K562 (cell line): Measurements from ENCODE around the gene EXOSC2. TPM values are rescaled to one million over a fixed set of nuclear protein-coding genes. Genes with fewer than 3 reads are reported as not detected.

Experiments
- ATAC-seq: fragments of 200-7000 bp; cut with Tn5 transposase; 3 replicates; pipeline ENCODE4 v1.9.1; 2020; ENCODE audit warnings: moderate library complexity
- BruUV-seq: library from RNA; stranded (reverse); fragments of 400-500 nt; replicated peaks from 2 replicates; lab custom pipeline; 2021; lab: Mats Ljungman, UMichigan
- CTCF ChIA-PET: fragments of 300-600 bp; formaldehyde crosslinking; extraction: SDS; loops from one replicate; lab custom pipeline; 2021; ENCODE audit warnings: low intra/inter-chr PET ratio; lab: Yijun Ruan, JAX
- POLR2A ChIA-PET: fragments of 300-600, 350-650 bp; sonication (Branson Sonifier 250); formaldehyde crosslinking; extraction: SDS; loops from one replicate; lab custom pipeline; 2021; ENCODE audit warnings: antibody characterized with exemption, inconsistent platforms; lab: Yijun Ruan, JAX
- DNase-seq, 4 experiments: peaks; one replicate each; pipeline versions ENCODE4 v3.0.0 to v3.0.0-alpha.2; 2011 to 2018; ENCODE audit warnings: low spot score in 3 of 4, mixed read lengths in 3 of 4; ENCODE audit errors: extremely low read depth in 1 of 4
- FAIRE-seq: peaks from 2 replicates; lab custom pipeline; 2011; peaks lifted over from hg19 to GRCh38; lab: Jason Lieb, UNC
- H2AFZ ChIP-seq: 2 replicates; pipeline ENCODE4 v1.6.0; 2011; ENCODE audit warnings: low read depth, low read length, control low read depth, inconsistent platforms
- H3K27ac ChIP-seq: fragments of 200-600 bp; 3 replicates; pipeline ENCODE4 v1.8.0; 2011; ENCODE audit warnings: low read depth, mild to moderate bottlenecking, control low read depth, inconsistent platforms, low read length, moderate library complexity, mixed read lengths; ENCODE audit errors: extremely low read depth
- H3K27me3 ChIP-seq, 2 experiments: fragments of 300-600 bp in 1 of 2; 2 replicates in 1 of 2; 3 replicates in 1 of 2; pipeline versions ENCODE4 v1.6.0 to v1.8.0; 2011; ENCODE audit warnings: inconsistent platforms in 2 of 2, low read length in 2 of 2, mild to moderate bottlenecking in 1 of 2, mixed read lengths in 1 of 2, moderate library complexity in 1 of 2; ENCODE audit not compliant: control insufficient read depth in 2 of 2, insufficient read depth in 2 of 2
- H3K36me3 ChIP-seq: fragments of 300-600 bp; 3 replicates; pipeline ENCODE4 v1.8.0; 2011; ENCODE audit warnings: mild to moderate bottlenecking, low read length, inconsistent platforms; ENCODE audit not compliant: control insufficient read depth, insufficient read depth
- H3K4me1 ChIP-seq, 2 experiments: fragments of 200-600 bp in 1 of 2; replicated peaks in 1 of 2; 2 replicates in 1 of 2; 3 replicates in 1 of 2; pipeline versions ENCODE4 v1.5.1 to v1.8.0; 2011; ENCODE audit warnings: inconsistent platforms in 2 of 2, low read length in 2 of 2, mild to moderate bottlenecking in 1 of 2, mixed read lengths in 1 of 2, moderate library complexity in 1 of 2; ENCODE audit not compliant: control insufficient read depth in 2 of 2, insufficient read depth in 2 of 2
- H3K4me2 ChIP-seq: 2 replicates; pipeline ENCODE4 v1.6.1; 2011; ENCODE audit warnings: low read length, control low read depth, inconsistent platforms, mixed read lengths; ENCODE audit not compliant: insufficient read depth
- H3K4me3 ChIP-seq: fragments of 200-600 bp; sonication (generic), shearing (Covaris generic); 2 replicates; pipeline ENCODE4 v1.5.1; 2016; ENCODE audit warnings: control low read depth, inconsistent platforms
- H3K79me2 ChIP-seq: fragments of 200-600 bp; 3 replicates; pipeline ENCODE4 v1.8.0; 2011; ENCODE audit warnings: low read length, inconsistent platforms; ENCODE audit not compliant: control insufficient read depth, insufficient read depth
- H3K9ac ChIP-seq, 2 experiments: 2 replicates each; pipeline versions ENCODE4 v1.6.0 to v1.6.1; 2011; ENCODE audit warnings: low read depth in 2 of 2, low read length in 2 of 2, control low read depth in 1 of 2, inconsistent platforms in 1 of 2, mild to moderate bottlenecking in 1 of 2, mixed read lengths in 1 of 2; ENCODE audit not compliant: insufficient read depth in 1 of 2
- H3K9me1 ChIP-seq: one replicate; pipeline ENCODE4 v1.6.0; 2011; ENCODE audit warnings: inconsistent platforms, mild to moderate bottlenecking, low read length, moderate library complexity; ENCODE audit not compliant: control insufficient read depth, insufficient read depth
- H3K9me3 ChIP-seq: replicated peaks from 2 replicates; pipeline ENCODE4 v1.5.1; 2011; ENCODE audit warnings: low read depth, low read length, inconsistent platforms; ENCODE audit not compliant: control insufficient read depth, insufficient read depth
- H4K20me1 ChIP-seq: replicated peaks from 2 replicates; pipeline ENCODE4 v1.6.1; 2011; ENCODE audit warnings: low read length, inconsistent platforms, mixed read lengths; ENCODE audit not compliant: control insufficient read depth, insufficient read depth
- GATAD2A ChIP-seq: fragments of 450-650 bp; IDR thresholded peaks from 2 replicates; pipeline ENCODE4 v1.6.1; 2017
- GATAD2B ChIP-seq: fragments of 450-650 bp; IDR thresholded peaks from 2 replicates; pipeline ENCODE4 v1.6.1; 2017; ENCODE audit warnings: mild to moderate bottlenecking, borderline replicate concordance
- HNRNPL ChIP-seq: fragments of 200-400 bp; formaldehyde crosslinking; IDR thresholded peaks from 2 replicates; pipeline ENCODE4 v1.6.1; 2017; ENCODE audit warnings: low read depth, mild to moderate bottlenecking, low read length
- PHF20 ChIP-seq: fragments of 450-650 bp; IDR thresholded peaks from 2 replicates; pipeline ENCODE4 v1.6.1; 2018; ENCODE audit not compliant: partially characterized antibody
- SMAD1 ChIP-seq: fragments of 150-350 bp; IDR thresholded peaks from 2 replicates; pipeline ENCODE4 v1.6.1; 2014; ENCODE audit warnings: low read length, low read depth; ENCODE audit not compliant: partially characterized antibody
- SMARCC2 ChIP-seq: fragments of 450-650 bp; IDR thresholded peaks from 2 replicates; pipeline ENCODE4 v1.6.1; 2017; ENCODE audit warnings: antibody characterized with exemption, moderate library complexity, mild to moderate bottlenecking, low read depth
- ZNF224 ChIP-seq: sonication (generic); formaldehyde crosslinking; IDR thresholded peaks from 2 replicates; pipeline ENCODE4 v1.8.0; 2022; ENCODE audit warnings: mild to moderate bottlenecking, missing genetic modification reagents
- ZNF23 ChIP-seq: fragments of 250-450 bp; sonication (Bioruptor Pico); IDR thresholded peaks from 2 replicates; pipeline ENCODE4 v1.4.0; 2020; ENCODE audit warnings: mild to moderate bottlenecking
- WGBS: fragments of 100-300 bp; shearing (Covaris generic); methylation state at CpG from one replicate; pipeline ENCODE4 v1.1.6; 2016; ENCODE audit warnings: low coverage, mixed read lengths; ENCODE audit not compliant: insufficient coverage; ENCODE audit errors: missing lambda C conversion rate; 5-methylcytosine and 5-hydroxymethylcytosine counted together
- in situ Hi-C: fragments of 300-500 bp; cut with MboI; formaldehyde crosslinking; loops from 4 replicates; pipeline ENCODE4 v1.15.0; 2018; ENCODE audit warnings: inconsistent platforms, mixed read lengths
- intact Hi-C: fragments of 100-400 bp; cut with micrococcal nuclease; formaldehyde crosslinking; loops from 2 replicates; pipeline ENCODE4 v1.14.2; 2022
- polyA plus RNA-seq, 8 experiments: library from polyadenylated mRNA; depleted of rRNA in 4 of 8; stranded (reverse) in 5 of 8; unstranded in 3 of 8; fragments of >200 nt; fragmentation: Nextera tagmentation in 2 of 8; fragmentation: Illumina TruSeq in 1 of 8; extraction: Ambion mirVana in 2 of 8; extraction: Trizol in 1 of 8; gene quantifications; 2 replicates each; pipeline versions ENCODE4 v1.2.1 to v1.2.3, GENCODE V29; 2011 to 2014; ENCODE audit warnings: inconsistent platforms in 1 of 8, missing spikeins in 1 of 8
- total RNA-seq, 7 experiments: library from RNA; depleted of rRNA in 6 of 7; stranded (reverse); fragments of >200 nt in 6 of 7; fragmentation: Illumina TruSeq in 2 of 7; extraction: Trizol in 2 of 7; gene quantifications; 2 replicates each; pipeline versions ENCODE4 v1.2.1 to v1.2.3, GENCODE V29; 2011 to 2021; ENCODE audit warnings: low replicate concordance in 1 of 7
- TF ChIP-seq, protein P1 (sequence below), 2 experiments: fragments of 150-350 bp in 1 of 2; IDR thresholded peaks; 2 replicates each; pipeline ENCODE4 v1.6.1; 2012 to 2016; ENCODE audit warnings: low read depth in 2 of 2, low read length in 2 of 2, mild to moderate bottlenecking in 1 of 2, moderate library complexity in 1 of 2

Gene EXOSC2
- total and polyA plus RNA-seq, 9 of the 15 experiments (the other 6 are each of a cell fraction or from before 2014, with no cell fraction given) = 46.0 to 101 (median 77.6) TPM

DNA sequence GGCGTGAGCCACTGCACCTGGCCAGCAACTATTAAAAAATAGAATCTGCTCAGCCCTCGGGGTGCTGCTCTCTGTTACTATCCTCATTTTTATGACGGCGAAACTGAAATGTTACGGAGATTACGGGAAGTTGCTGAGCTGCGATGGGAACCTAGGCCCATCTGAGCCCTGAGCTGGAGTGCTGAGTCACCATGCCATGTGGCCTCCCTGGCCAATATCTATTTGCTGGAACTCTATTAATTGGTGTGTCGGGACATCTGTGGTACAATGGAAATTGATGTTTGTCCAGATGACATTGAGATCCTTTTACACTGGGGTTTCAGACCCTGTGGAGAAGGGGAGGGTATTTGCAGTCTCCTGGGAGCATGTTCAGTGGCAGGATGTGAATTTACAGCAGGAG lies 21.1 kb upstream of the EXOSC2 start (continued):
- TF ChIP-seq ZNF224 = no peak
- TF ChIP-seq SMARCC2 = no peak
- no peak for TF ChIP-seq ZNF23 (CRISPR knock-in tag)
- TF ChIP-seq SMAD1 = no peak

DNA sequence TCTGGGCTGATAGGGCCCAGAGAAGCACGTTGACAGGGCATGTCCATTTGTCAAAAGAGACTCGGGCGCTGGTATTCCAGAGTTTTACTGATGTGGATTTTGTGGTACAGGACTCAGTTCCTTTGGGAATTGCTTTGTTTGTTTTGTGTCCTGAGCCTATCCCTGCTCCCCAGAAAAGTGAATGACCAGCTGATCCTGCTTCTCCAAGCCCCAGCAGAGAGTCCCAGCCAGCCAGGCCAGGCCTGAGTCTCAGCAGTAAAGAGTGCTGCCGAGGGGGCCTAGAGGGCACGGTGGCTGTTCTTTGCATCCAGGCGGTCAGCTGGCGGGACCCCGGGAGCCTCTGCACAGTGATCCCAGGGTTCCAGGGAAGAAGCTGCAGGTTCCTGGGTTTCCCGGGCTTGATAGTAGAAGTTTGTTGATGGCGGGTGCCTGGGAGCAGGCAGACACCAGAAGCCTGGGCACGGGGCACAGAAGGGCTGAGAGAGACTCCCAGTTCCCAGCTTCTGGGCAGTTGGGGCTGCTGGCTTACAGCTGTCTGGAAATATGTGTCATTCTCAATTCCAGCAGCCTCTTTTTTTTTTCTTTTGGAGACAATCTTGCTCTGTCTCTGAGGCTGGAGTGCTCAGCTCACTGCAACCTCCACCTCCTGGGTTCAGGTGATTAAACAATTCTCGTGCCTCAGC lies 20.5 kb upstream of the EXOSC2 start:
- peak overlapping the region in 1 of 2 experiments; percentile 70; a peak in 1 of 4 replicates for H3K9ac ChIP-seq
- no peaks in the 10 kb centered on the region; the same call in 1 of the 2 replicates for H4K20me1 ChIP-seq
- H2AFZ ChIP-seq = peak overlapping the region; percentile 64
- no peaks in the 10 kb centered on the region for H3K9me3 ChIP-seq
- H3K79me2 ChIP-seq = no peaks in the 10 kb centered on the region
- no peaks in the 10 kb centered on the region for H3K36me3 ChIP-seq
- DNase-seq (no peak), ATAC-seq (no peak), FAIRE-seq (no peak)
- ChIA-PET POLR2A (no interaction called here), CTCF (no interaction called here)
- intact Hi-C loops (no loop called here), in situ Hi-C loops (no loop called here)
- peaks cover 3 to 6% of the 10 kb centered on the region in 2 experiments; a peak in 3 of 5 replicates for H3K4me1 ChIP-seq
- WGBS = 76% methylated on average over 10 of the region's 12 CpGs
- no peak overlapping the region for H3K27ac ChIP-seq
- no TSS peak for BruUV-seq
- peaks cover 2 to 7% of the 10 kb centered on the region in 2 experiments; a peak in 4 of 5 replicates for H3K27me3 ChIP-seq
- H3K4me3 ChIP-seq = no peak overlapping the region
- no peaks in the 10 kb centered on the region for H3K9me1 ChIP-seq
- H3K4me2 ChIP-seq = no peak overlapping the region
- TF ChIP-seq GATAD2B (no peak), PHF20 (no peak), HNRNPL (no peak), GATAD2A (no peak)
- TF ChIP-seq, protein P1, sequence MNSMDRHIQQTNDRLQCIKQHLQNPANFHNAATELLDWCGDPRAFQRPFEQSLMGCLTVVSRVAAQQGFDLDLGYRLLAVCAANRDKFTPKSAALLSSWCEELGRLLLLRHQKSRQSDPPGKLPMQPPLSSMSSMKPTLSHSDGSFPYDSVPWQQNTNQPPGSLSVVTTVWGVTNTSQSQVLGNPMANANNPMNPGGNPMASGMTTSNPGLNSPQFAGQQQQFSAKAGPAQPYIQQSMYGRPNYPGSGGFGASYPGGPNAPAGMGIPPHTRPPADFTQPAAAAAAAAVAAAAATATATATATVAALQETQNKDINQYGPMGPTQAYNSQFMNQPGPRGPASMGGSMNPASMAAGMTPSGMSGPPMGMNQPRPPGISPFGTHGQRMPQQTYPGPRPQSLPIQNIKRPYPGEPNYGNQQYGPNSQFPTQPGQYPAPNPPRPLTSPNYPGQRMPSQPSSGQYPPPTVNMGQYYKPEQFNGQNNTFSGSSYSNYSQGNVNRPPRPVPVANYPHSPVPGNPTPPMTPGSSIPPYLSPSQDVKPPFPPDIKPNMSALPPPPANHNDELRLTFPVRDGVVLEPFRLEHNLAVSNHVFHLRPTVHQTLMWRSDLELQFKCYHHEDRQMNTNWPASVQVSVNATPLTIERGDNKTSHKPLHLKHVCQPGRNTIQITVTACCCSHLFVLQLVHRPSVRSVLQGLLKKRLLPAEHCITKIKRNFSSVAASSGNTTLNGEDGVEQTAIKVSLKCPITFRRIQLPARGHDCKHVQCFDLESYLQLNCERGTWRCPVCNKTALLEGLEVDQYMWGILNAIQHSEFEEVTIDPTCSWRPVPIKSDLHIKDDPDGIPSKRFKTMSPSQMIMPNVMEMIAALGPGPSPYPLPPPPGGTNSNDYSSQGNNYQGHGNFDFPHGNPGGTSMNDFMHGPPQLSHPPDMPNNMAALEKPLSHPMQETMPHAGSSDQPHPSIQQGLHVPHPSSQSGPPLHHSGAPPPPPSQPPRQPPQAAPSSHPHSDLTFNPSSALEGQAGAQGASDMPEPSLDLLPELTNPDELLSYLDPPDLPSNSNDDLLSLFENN (IDR thresholded peaks at IDR 0.05; ENCODE audit: low read depth in 2 of 2, low read length in 2 of 2) = no peak
- TF ChIP-seq, all 486 proteins: peak for 0
